ENCODE results near the gene SEH1L.
A peak's percentile ranks its signal among the peaks of the same experiment; 100 is the strongest.

The SEH1L gene

DNA sequence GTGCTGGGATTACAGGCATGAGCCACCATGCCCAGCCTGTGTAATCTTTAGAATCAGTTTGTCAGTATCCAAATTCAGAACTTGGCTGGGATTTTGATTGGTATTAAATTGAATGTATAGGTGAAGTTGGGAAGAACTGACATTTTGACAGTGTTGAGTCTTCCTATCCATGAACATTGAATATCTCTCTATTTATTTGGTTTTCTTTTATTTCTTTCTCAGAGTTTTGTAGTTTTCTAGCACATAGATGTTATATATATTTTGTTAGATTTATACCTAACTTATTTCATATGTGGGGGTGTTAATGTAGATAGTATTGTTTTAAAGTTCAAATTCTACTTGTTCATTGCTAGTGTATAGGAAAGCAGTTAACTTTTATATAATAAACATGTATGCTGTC, 74.8 kb downstream of the SEH1L start:
- H3K4me3 ChIP-seq (ENCODE audit: low read depth, low read length) = no peak overlapping the region
- TF ChIP-seq, protein P1, sequence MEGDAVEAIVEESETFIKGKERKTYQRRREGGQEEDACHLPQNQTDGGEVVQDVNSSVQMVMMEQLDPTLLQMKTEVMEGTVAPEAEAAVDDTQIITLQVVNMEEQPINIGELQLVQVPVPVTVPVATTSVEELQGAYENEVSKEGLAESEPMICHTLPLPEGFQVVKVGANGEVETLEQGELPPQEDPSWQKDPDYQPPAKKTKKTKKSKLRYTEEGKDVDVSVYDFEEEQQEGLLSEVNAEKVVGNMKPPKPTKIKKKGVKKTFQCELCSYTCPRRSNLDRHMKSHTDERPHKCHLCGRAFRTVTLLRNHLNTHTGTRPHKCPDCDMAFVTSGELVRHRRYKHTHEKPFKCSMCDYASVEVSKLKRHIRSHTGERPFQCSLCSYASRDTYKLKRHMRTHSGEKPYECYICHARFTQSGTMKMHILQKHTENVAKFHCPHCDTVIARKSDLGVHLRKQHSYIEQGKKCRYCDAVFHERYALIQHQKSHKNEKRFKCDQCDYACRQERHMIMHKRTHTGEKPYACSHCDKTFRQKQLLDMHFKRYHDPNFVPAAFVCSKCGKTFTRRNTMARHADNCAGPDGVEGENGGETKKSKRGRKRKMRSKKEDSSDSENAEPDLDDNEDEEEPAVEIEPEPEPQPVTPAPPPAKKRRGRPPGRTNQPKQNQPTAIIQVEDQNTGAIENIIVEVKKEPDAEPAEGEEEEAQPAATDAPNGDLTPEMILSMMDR (IDR thresholded peaks at IDR 0.05; ENCODE audit: low read depth, low read length, missing control alignments) = no peak
- peaks cover 5% of the 10 kb centered on the region for H3K36me3 ChIP-seq (replicated peaks)
- no peaks in the 10 kb centered on the region for H3K27me3 ChIP-seq (replicated peaks)
- H3K27ac ChIP-seq = no peak overlapping the region
- DNase-seq = no peak
- in situ Hi-C loops (cut with HindIII; ENCODE audit: low pct_ligation_motif_present, low sequenced_read_pairs) = no loop called here

- H3K36me3 ChIP-seq (replicated peaks) = peaks cover under 1% of the 10 kb centered on the region
- TF ChIP-seq, protein P1 (IDR thresholded peaks at IDR 0.05; ENCODE audit: low read depth, low read length, missing control alignments) = no peak
- in situ Hi-C loops (cut with HindIII; ENCODE audit: low pct_ligation_motif_present, low sequenced_read_pairs) = no loop called here
- DNase-seq = no peak
- H3K4me3 ChIP-seq (ENCODE audit: low read depth, low read length) = no peak overlapping the region
- no peak overlapping the region for H3K27ac ChIP-seq
- no peaks in the 10 kb centered on the region for H3K27me3 ChIP-seq (replicated peaks)
Measured at GRCh38 chr18:13025233-13025632, 77.4 kb downstream of the SEH1L start.

GRCh38 chr18:13026583-13027270, 78.9 kb downstream of the SEH1L start:
- Histone ChIP-seq H3K4me3 (ENCODE audit: low read depth, low read length) (no peak overlapping the region), H3K36me3 (replicated peaks) (peaks cover 6% of the 10 kb centered on the region), H3K27ac (peak overlapping the region; percentile 8), H3K27me3 (replicated peaks) (no peaks in the 10 kb centered on the region)
- TF ChIP-seq, protein P1 (IDR thresholded peaks at IDR 0.05; ENCODE audit: low read depth, low read length, missing control alignments) = no peak
- in situ Hi-C loops (cut with HindIII; ENCODE audit: low pct_ligation_motif_present, low sequenced_read_pairs) = no loop called here
- DNase-seq = peak; percentile 28

- H3K36me3 ChIP-seq (replicated peaks) = peaks cover 8% of the 10 kb centered on the region
Measured at GRCh38 chr18:13028869-13029268, 81.1 kb downstream of the SEH1L start.

DNA sequence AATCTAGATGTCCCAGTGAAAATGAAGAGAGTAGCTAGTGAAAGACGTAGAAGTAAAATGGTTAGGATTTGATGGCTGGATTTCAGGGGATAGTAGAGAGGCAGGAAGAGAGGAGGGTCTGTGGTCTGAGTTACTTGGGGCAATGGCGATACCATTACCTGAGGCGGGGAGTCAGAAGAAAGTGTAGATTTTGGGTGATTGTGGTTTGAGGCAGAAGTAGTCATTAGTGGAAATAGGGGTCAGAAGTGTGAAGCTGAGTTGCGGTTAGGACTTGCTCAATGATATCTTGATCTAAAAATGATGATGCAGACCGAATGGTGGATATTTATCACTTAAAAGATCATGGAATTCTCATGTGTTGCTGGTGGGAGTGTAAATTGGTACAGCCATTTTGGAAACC, 84.4 kb downstream of the SEH1L start:
- Histone ChIP-seq H3K4me3 (ENCODE audit: low read depth, low read length) (no peak overlapping the region), H3K27me3 (replicated peaks) (no peaks in the 10 kb centered on the region), H3K27ac (no peak overlapping the region), H3K36me3 (replicated peaks) (peaks cover 8% of the 10 kb centered on the region)
- in situ Hi-C loops (cut with HindIII; ENCODE audit: low pct_ligation_motif_present, low sequenced_read_pairs) = no loop called here
- DNase-seq = no peak
- TF ChIP-seq, protein P1 (IDR thresholded peaks at IDR 0.05; ENCODE audit: low read depth, low read length, missing control alignments) = no peak

More at GRCh38 chr18:13028869-13029268, 81.1 kb downstream of the SEH1L start:
- Histone ChIP-seq H3K27ac (no peak overlapping the region), H3K4me3 (ENCODE audit: low read depth, low read length) (no peak overlapping the region), H3K27me3 (replicated peaks) (no peaks in the 10 kb centered on the region)
- in situ Hi-C loops (cut with HindIII; ENCODE audit: low pct_ligation_motif_present, low sequenced_read_pairs) = no loop called here
- no peak for DNase-seq
- TF ChIP-seq, protein P1 (IDR thresholded peaks at IDR 0.05; ENCODE audit: low read depth, low read length, missing control alignments) = no peak
